H1 (cell line): ENCODE data around the gene NHLRC2. TPM values are rescaled to one million over a fixed set of nuclear protein-coding genes. Genes with fewer than 3 reads are reported as not detected.

ENCODE experiments used
- CTCF ChIA-PET: fragments of 300-600 bp; sonication (Branson Sonifier 250); formaldehyde crosslinking; loops from one replicate; lab custom pipeline; 2021; ENCODE audit not compliant: partially characterized antibody; lab: Charles Lee
- POLR2A ChIA-PET: fragments of 300-600 bp; sonication (Branson Sonifier 250); formaldehyde crosslinking; loops from one replicate; lab custom pipeline; 2021; ENCODE audit warnings: inconsistent platforms; ENCODE audit not compliant: partially characterized antibody; lab: Charles Lee
- DNase-seq, 2 experiments: peaks; one replicate each; pipeline versions ENCODE4 v3.0.0 to v3.0.0-alpha.2; 2010 to 2022; ENCODE audit warnings: low spot score in 2 of 2, low read depth in 1 of 2, mixed read lengths in 1 of 2
- FAIRE-seq: peaks from 2 replicates; lab custom pipeline; 2011; peaks lifted over from hg19 to GRCh38; lab: Jason Lieb, UNC
- H2AFZ ChIP-seq: 2 replicates; pipeline ENCODE4 v1.8.1; 2012; ENCODE audit warnings: low read length, inconsistent platforms
- H2AK5ac ChIP-seq: 2 replicates; pipeline ENCODE4 v1.6.1; 2013; ENCODE audit warnings: low read depth, low read length
- H2BK120ac ChIP-seq: replicated peaks from 2 replicates; pipeline ENCODE3; 2013; ENCODE audit warnings: low read depth, low read length, inconsistent platforms
- H2BK12ac ChIP-seq: 2 replicates; pipeline ENCODE4 v1.6.1; 2013; ENCODE audit warnings: low read depth, low read length
- H2BK15ac ChIP-seq: 2 replicates; pipeline ENCODE4 v1.6.1; 2013; ENCODE audit warnings: low read length
- H2BK20ac ChIP-seq: 2 replicates; pipeline ENCODE4 v1.6.1; 2013; ENCODE audit warnings: low read length
- H2BK5ac ChIP-seq: 2 replicates; pipeline ENCODE4 v1.6.1; 2013; ENCODE audit warnings: low read depth, low read length
- H3K14ac ChIP-seq: 2 replicates; pipeline ENCODE4 v1.6.1; 2013; ENCODE audit warnings: inconsistent platforms; ENCODE audit not compliant: insufficient read length
- H3K18ac ChIP-seq: 2 replicates; pipeline ENCODE4 v1.6.1; 2013; ENCODE audit warnings: low read length; ENCODE audit errors: extremely low read depth
- H3K23ac ChIP-seq: 2 replicates; pipeline ENCODE4 v1.6.1; 2013; ENCODE audit warnings: inconsistent platforms; ENCODE audit not compliant: insufficient read length
- H3K23me2 ChIP-seq: 2 replicates; pipeline ENCODE4 v1.6.1; 2013; ENCODE audit warnings: low read depth, low read length
- H3K27ac ChIP-seq: 2 replicates; pipeline ENCODE4 v1.6.1; 2011; ENCODE audit warnings: low read depth, low read length, inconsistent platforms
- H3K27me3 ChIP-seq, 4 experiments: replicated peaks in 1 of 4; 1 replicate in 1 of 4; 2 replicates in 3 of 4; pipeline versions ENCODE4 v1.6.1 to v1.8.1; 2011 to 2013; ENCODE audit warnings: low read length in 3 of 4, mild to moderate bottlenecking in 3 of 4, inconsistent platforms in 2 of 4, mixed read lengths in 2 of 4, moderate library complexity in 1 of 4; ENCODE audit not compliant: control insufficient read depth in 3 of 4, insufficient read depth in 3 of 4; ENCODE audit errors: extremely low read depth in 1 of 4
- H3K36me3 ChIP-seq, 4 experiments: 2 replicates each; pipeline versions ENCODE4 v1.6.1 to v1.8.1; 2011 to 2013; ENCODE audit warnings: mild to moderate bottlenecking in 4 of 4, low read length in 3 of 4, moderate library complexity in 2 of 4, control low read depth in 1 of 4, inconsistent platforms in 1 of 4; ENCODE audit not compliant: insufficient read depth in 4 of 4, control insufficient read depth in 2 of 4
- H3K4ac ChIP-seq: replicated peaks from 2 replicates; pipeline ENCODE3; 2013; ENCODE audit warnings: low read length, low read depth, mixed read lengths, inconsistent platforms; ENCODE audit not compliant: insufficient read length
- H3K4me1 ChIP-seq, 4 experiments: replicated peaks in 1 of 4; 1 replicate in 1 of 4; 2 replicates in 3 of 4; pipeline versions ENCODE4 v1.6.1 to v1.8.1; 2011 to 2013; ENCODE audit warnings: low read length in 3 of 4, inconsistent platforms in 2 of 4, mixed read lengths in 1 of 4; ENCODE audit not compliant: insufficient read depth in 4 of 4, control insufficient read depth in 3 of 4
- H3K4me2 ChIP-seq, 2 experiments: 2 replicates each; pipeline versions ENCODE4 v1.6.1 to v1.8.1; 2011 to 2013; ENCODE audit warnings: low read depth in 2 of 2, low read length in 2 of 2, control low read depth in 1 of 2, inconsistent platforms in 1 of 2, mild to moderate bottlenecking in 1 of 2; ENCODE audit not compliant: insufficient read depth in 1 of 2
- H3K4me3 ChIP-seq, 4 experiments: fragments of 200-600, 300-600 bp in 1 of 4; sonication (generic), shearing (Covaris generic), sonication (Bioruptor Twin) in 1 of 4; 2 replicates each; pipeline versions ENCODE4 v1.5.1 to v1.8.1; 2011 to 2016; ENCODE audit warnings: low read length in 4 of 4, low read depth in 3 of 4, control low read depth in 2 of 4, inconsistent platforms in 2 of 4, mild to moderate bottlenecking in 2 of 4, mixed read lengths in 1 of 4, moderate library complexity in 1 of 4; ENCODE audit not compliant: insufficient read depth in 2 of 4; ENCODE audit errors: extremely low read depth in 1 of 4
- H3K56ac ChIP-seq: replicated peaks from 2 replicates; pipeline ENCODE3; 2013; ENCODE audit warnings: low read depth, mild to moderate bottlenecking, mixed read lengths, low read length, inconsistent platforms; ENCODE audit not compliant: insufficient read length
- H3K79me1 ChIP-seq: 2 replicates; pipeline ENCODE4 v1.6.1; 2013; ENCODE audit warnings: low read depth, low read length, control low read depth
- H3K79me2 ChIP-seq, 2 experiments: 2 replicates each; pipeline versions ENCODE4 v1.6.1 to v1.8.1; 2012 to 2013; ENCODE audit warnings: low read length in 2 of 2, mild to moderate bottlenecking in 2 of 2, inconsistent platforms in 1 of 2; ENCODE audit not compliant: insufficient read depth in 2 of 2, control insufficient read depth in 1 of 2
- H3K9ac ChIP-seq, 4 experiments: replicated peaks in 1 of 4; 1 replicate in 1 of 4; 2 replicates in 3 of 4; pipeline versions ENCODE4 v1.6.1 to v1.8.1; 2011 to 2013; ENCODE audit warnings: low read depth in 3 of 4, low read length in 3 of 4, control low read depth in 2 of 4, mild to moderate bottlenecking in 2 of 4, moderate library complexity in 2 of 4, inconsistent platforms in 1 of 4; ENCODE audit errors: extremely low read depth in 1 of 4
- H3K9me3 ChIP-seq, 2 experiments: 2 replicates each; pipeline versions ENCODE4 v1.6.1 to v1.8.1; 2012 to 2013; ENCODE audit warnings: mild to moderate bottlenecking in 2 of 2, moderate library complexity in 2 of 2, control low read depth in 1 of 2, inconsistent platforms in 1 of 2, low read depth in 1 of 2, low read length in 1 of 2, mixed read lengths in 1 of 2; ENCODE audit not compliant: insufficient read depth in 2 of 2
- H4K20me1 ChIP-seq, 2 experiments: replicated peaks in 1 of 2; 2 replicates each; pipeline versions ENCODE3 to v1.8.1; 2011 to 2013; ENCODE audit warnings: inconsistent platforms in 2 of 2, low read length in 2 of 2, mild to moderate bottlenecking in 1 of 2; ENCODE audit not compliant: insufficient read depth in 2 of 2, control insufficient read depth in 1 of 2
- H4K5ac ChIP-seq: 2 replicates; pipeline ENCODE4 v1.6.1; 2013; ENCODE audit warnings: low read length, low read depth, mixed read lengths, inconsistent platforms; ENCODE audit not compliant: insufficient read length
- H4K8ac ChIP-seq: 2 replicates; pipeline ENCODE4 v1.8.0; 2013; ENCODE audit warnings: mild to moderate bottlenecking, moderate library complexity, low read length, inconsistent platforms; ENCODE audit not compliant: insufficient read depth; ENCODE audit errors: extremely low read depth
- H4K91ac ChIP-seq: replicated peaks from 2 replicates; pipeline ENCODE3; 2013; ENCODE audit warnings: low read length, mixed read lengths, inconsistent platforms; ENCODE audit not compliant: insufficient read length
- ATF2 ChIP-seq: IDR thresholded peaks from 2 replicates; pipeline ENCODE4 v1.6.1; 2012; ENCODE audit warnings: low read length, inconsistent platforms
- BRCA1 ChIP-seq: IDR thresholded peaks from 2 replicates; pipeline ENCODE4 v1.6.1; 2012; ENCODE audit warnings: low read depth, low read length, improper control_type of control experiment
- CEBPB ChIP-seq: IDR thresholded peaks from 2 replicates; pipeline ENCODE4 v1.6.1; 2012; ENCODE audit warnings: low read depth, low read length
- CTCF ChIP-seq, 3 experiments: IDR thresholded peaks; 1 replicate in 2 of 3; 2 replicates in 1 of 3; pipeline versions ENCODE4 v1.5.1 to v1.6.1; 2011; ENCODE audit warnings: low read length in 3 of 3, mild to moderate bottlenecking in 3 of 3, inconsistent platforms in 2 of 3, low read depth in 1 of 3, moderate library complexity in 1 of 3; ENCODE audit not compliant: insufficient read depth in 1 of 3; ENCODE audit errors: control extremely low read depth in 1 of 3
- EGR1 ChIP-seq: IDR thresholded peaks from 2 replicates; pipeline ENCODE4 v1.6.1; 2011; ENCODE audit warnings: low read depth, low read length, borderline replicate concordance
- EZH2 ChIP-seq: fragments of 200-600 bp; sonication (generic); IDR thresholded peaks from 2 replicates; pipeline ENCODE4 v1.7.1; 2012; ENCODE audit warnings: low read depth, mild to moderate bottlenecking, moderate library complexity, low read length, inconsistent platforms; ENCODE audit not compliant: severe bottlenecking
- FOSL1 ChIP-seq: IDR thresholded peaks from 2 replicates; pipeline ENCODE4 v1.6.1; 2011; ENCODE audit warnings: mild to moderate bottlenecking, low read depth, low read length, moderate library complexity; ENCODE audit not compliant: insufficient read depth
- HDAC6 ChIP-seq: IDR thresholded peaks from one replicate; pipeline ENCODE4 v1.7.1; 2012; ENCODE audit warnings: low read depth, mild to moderate bottlenecking, inconsistent platforms, low read length, moderate library complexity
- JUND ChIP-seq: IDR thresholded peaks from 2 replicates; pipeline ENCODE4 v1.6.1; 2011; ENCODE audit warnings: mild to moderate bottlenecking, improper control_type of control experiment, low read length
- SP1 ChIP-seq: IDR thresholded peaks from 2 replicates; pipeline ENCODE4 v1.6.1; 2011; ENCODE audit warnings: low read depth, low read length
- WGBS, 2 experiments: shearing (Covaris generic) in 1 of 2; methylation state at CpG; one replicate each; pipeline versions ENCODE4 v1.1.6 to v1.1.7; 2013 to 2015; ENCODE audit warnings: low lambda C conversion rate in 2 of 2, mixed read lengths in 2 of 2, inconsistent platforms in 1 of 2, low coverage in 1 of 2, missing lambda C conversion rate in 1 of 2; ENCODE audit not compliant: insufficient replicate concordance in 2 of 2, insufficient coverage in 1 of 2, insufficient read length in 1 of 2; ENCODE audit errors: extremely low coverage in 1 of 2, missing lambda C conversion rate in 1 of 2; 5-methylcytosine and 5-hydroxymethylcytosine counted together
- polyA plus RNA-seq, 7 experiments: library from polyadenylated mRNA; depleted of rRNA in 3 of 7; stranded (reverse) in 5 of 7; unstranded in 2 of 7; fragments of >200 nt in 5 of 7; fragments of 200-250 nt in 2 of 7; gene quantifications; 1 replicate in 5 of 7; 2 replicates in 1 of 7; 4 replicates in 1 of 7; pipeline versions ENCODE4 v1.2.1 to v1.2.3, GENCODE V29; 2011 to 2013; ENCODE audit warnings: missing spikeins in 2 of 7, mixed read lengths in 2 of 7
- total RNA-seq: library from RNA; stranded (reverse); fragmentation: NEBNext Ultra II Directional; extraction: Animal tissue kit (Norgen Biotek cat#: 25700); gene quantifications from 2 replicates; pipeline ENCODE4 v1.2.1, GENCODE V29; 2021

The NHLRC2 gene
- total and polyA plus RNA-seq, 2 of the 8 experiments (the other 6 are each of a cell fraction or from before 2014, with no cell fraction given): 4.9 to 25.6 TPM

- Histone ChIP-seq H3K4ac (no peak overlapping the region), H3K23ac (no peak overlapping the region), H2BK15ac (no peak overlapping the region), H2AK5ac (no peak overlapping the region), H3K14ac (no peak overlapping the region), H4K5ac (no peak overlapping the region), H3K4me3 (no peak overlapping the region), H4K8ac (no peak overlapping the region), H3K36me3 (no peaks in the 10 kb centered on the region), H2BK12ac (no peak overlapping the region), H3K27ac (no peak overlapping the region), H2BK5ac (no peak overlapping the region), H3K27me3 (no peaks in the 10 kb centered on the region), H2BK120ac (no peak overlapping the region), H2BK20ac (no peak overlapping the region), H3K4me2 (no peak overlapping the region), H3K79me1 (no peaks in the 10 kb centered on the region), H3K9me3 (no peaks in the 10 kb centered on the region), H3K9ac (no peak overlapping the region), H4K91ac (no peak overlapping the region), H3K23me2 (no peaks in the 10 kb centered on the region), H3K56ac (no peak overlapping the region), H4K20me1 (peaks cover 0 to 2% of the 10 kb centered on the region in 2 experiments), H3K79me2 (no peaks in the 10 kb centered on the region), H3K4me1 (no peaks in the 10 kb centered on the region), H2AFZ (no peak overlapping the region), H3K18ac (no peak overlapping the region)
- FAIRE-seq: no peak
- 83% methylated on average over 1 of the region's 1 CpG; no CpG with 5 or more reads in 1 of the 2 experiments for WGBS, 2 experiments
- POLR2A ChIA-PET: no interaction called here
- CTCF ChIA-PET: interaction anchor here (0.8 to 3.1 kb wide), 5 partner anchors 8 to 222 kb away, joined by 3 to 14 read pairs (median 4); no protein-coding TSS in a partner anchor
- DNase-seq: no peak
- TF ChIP-seq CTCF (IDR thresholded peaks at IDR 0.05; ENCODE audit: control extremely low read depth in 1 of 3, insufficient read depth in 1 of 3, low read depth in 1 of 3, low read length in 3 of 3) (no peak), CEBPB (no peak), ATF2 (no peak), BRCA1 (no peak), SP1 (no peak), JUND (no peak), EGR1 (no peak), HDAC6 (no peak), FOSL1 (no peak), EZH2 (no peak)
These were observed 69.7 kb downstream of the NHLRC2 start for GRCh38 chr10:113924186-113924585.
